OCI-LY1 (cell line): Measurements from ENCODE around the gene LMX1A.

Experiments used
- H2AFZ ChIP-seq: fragments of 200-600 bp; sonication (generic), shearing (Covaris generic); 2 replicates; pipeline ENCODE4 v1.6.0; 2014; ENCODE audit warnings: antibody characterized with exemption, mild to moderate bottlenecking, low read length
- H3F3A ChIP-seq: fragments of 200-600 bp; sonication (generic), shearing (Covaris generic); 2 replicates; pipeline ENCODE4 v1.6.0; 2014; ENCODE audit warnings: mild to moderate bottlenecking, antibody characterized with exemption, low read length, moderate library complexity; ENCODE audit not compliant: insufficient read depth
- H3K27ac ChIP-seq: fragments of 200-600 bp; sonication (generic); 2 replicates; pipeline ENCODE4 v1.5.1; 2014; ENCODE audit warnings: low read length, mixed run types, mild to moderate bottlenecking, low read depth; ENCODE audit not compliant: poor library complexity, severe bottlenecking
- H3K27me3 ChIP-seq: fragments of 200-600 bp; sonication (generic); 2 replicates; pipeline ENCODE4 v1.6.0; 2014; ENCODE audit warnings: antibody characterized with exemption, mild to moderate bottlenecking, low read length, moderate library complexity; ENCODE audit not compliant: insufficient read depth
- H3K36me3 ChIP-seq: fragments of 200-600 bp; sonication (generic); 2 replicates; pipeline ENCODE4 v1.6.1; 2014; ENCODE audit warnings: mild to moderate bottlenecking, antibody characterized with exemption, low read length, moderate library complexity, mixed read lengths; ENCODE audit not compliant: insufficient read depth
- H3K4me1 ChIP-seq: fragments of 200-600 bp; sonication (generic); 2 replicates; pipeline ENCODE4 v1.5.1; 2014; ENCODE audit warnings: mild to moderate bottlenecking, low read length, moderate library complexity; ENCODE audit not compliant: insufficient read depth, severe bottlenecking
- H3K4me2 ChIP-seq: fragments of 200-600 bp; sonication (generic), shearing (Covaris generic); 2 replicates; pipeline ENCODE4 v1.6.1; 2014; ENCODE audit warnings: low read length
- H3K4me3 ChIP-seq: fragments of 200-600 bp; sonication (generic); 2 replicates; pipeline ENCODE4 v1.5.1; 2014; ENCODE audit warnings: low read length, low read depth, mild to moderate bottlenecking, mixed read lengths; ENCODE audit not compliant: poor library complexity, severe bottlenecking
- H3K79me2 ChIP-seq: fragments of 200-600 bp; shearing (Covaris generic); 2 replicates; pipeline ENCODE4 v1.6.1; 2016; ENCODE audit warnings: mixed run types, low read length, mixed read lengths; ENCODE audit not compliant: insufficient read depth
- H3K9ac ChIP-seq: fragments of 200-600 bp; sonication (generic), shearing (Covaris generic); 2 replicates; pipeline ENCODE4 v1.6.1; 2014; ENCODE audit warnings: mild to moderate bottlenecking, low read length, mixed read lengths
- H3K9me2 ChIP-seq: fragments of 200-600 bp; sonication (generic), shearing (Covaris generic); 2 replicates; pipeline ENCODE4 v1.6.1; 2014; ENCODE audit warnings: low read depth, mild to moderate bottlenecking, low read length, mixed read lengths
- H3K9me3 ChIP-seq: fragments of 200-600 bp; shearing (Covaris generic); 2 replicates; pipeline ENCODE4 v1.6.1; 2014; ENCODE audit warnings: low read length, mixed read lengths
- H4K20me1 ChIP-seq: fragments of 200-600 bp; sonication (generic), shearing (Covaris generic); 2 replicates; pipeline ENCODE4 v1.6.0; 2016; ENCODE audit warnings: mild to moderate bottlenecking, low read length; ENCODE audit not compliant: insufficient read depth
- EZH2 ChIP-seq: fragments of 200-600 bp; sonication (generic), shearing (Covaris generic); IDR thresholded peaks from 2 replicates; pipeline ENCODE4 v1.8.0; 2017; ENCODE audit warnings: borderline replicate concordance, mixed run types, mild to moderate bottlenecking, antibody characterized with exemption, low read length, moderate library complexity, mixed read lengths
- TF ChIP-seq, protein P1 (sequence below): fragments of 200-600 bp; sonication (generic), shearing (Covaris generic); IDR thresholded peaks from 2 replicates; pipeline ENCODE4 v1.5.1; 2017; ENCODE audit warnings: mild to moderate bottlenecking, antibody characterized with exemption, low read length, moderate library complexity, mixed read lengths

The LMX1A gene

GRCh38 chr1:165327538-165327937 lies 29.0 kb downstream of the LMX1A start:
- no peaks in the 10 kb centered on the region for H4K20me1 ChIP-seq
- no peaks in the 10 kb centered on the region for H3K9me3 ChIP-seq
- H3K4me3 ChIP-seq = no peak overlapping the region
- H3K27ac ChIP-seq = no peak overlapping the region
- TF ChIP-seq, protein P1, sequence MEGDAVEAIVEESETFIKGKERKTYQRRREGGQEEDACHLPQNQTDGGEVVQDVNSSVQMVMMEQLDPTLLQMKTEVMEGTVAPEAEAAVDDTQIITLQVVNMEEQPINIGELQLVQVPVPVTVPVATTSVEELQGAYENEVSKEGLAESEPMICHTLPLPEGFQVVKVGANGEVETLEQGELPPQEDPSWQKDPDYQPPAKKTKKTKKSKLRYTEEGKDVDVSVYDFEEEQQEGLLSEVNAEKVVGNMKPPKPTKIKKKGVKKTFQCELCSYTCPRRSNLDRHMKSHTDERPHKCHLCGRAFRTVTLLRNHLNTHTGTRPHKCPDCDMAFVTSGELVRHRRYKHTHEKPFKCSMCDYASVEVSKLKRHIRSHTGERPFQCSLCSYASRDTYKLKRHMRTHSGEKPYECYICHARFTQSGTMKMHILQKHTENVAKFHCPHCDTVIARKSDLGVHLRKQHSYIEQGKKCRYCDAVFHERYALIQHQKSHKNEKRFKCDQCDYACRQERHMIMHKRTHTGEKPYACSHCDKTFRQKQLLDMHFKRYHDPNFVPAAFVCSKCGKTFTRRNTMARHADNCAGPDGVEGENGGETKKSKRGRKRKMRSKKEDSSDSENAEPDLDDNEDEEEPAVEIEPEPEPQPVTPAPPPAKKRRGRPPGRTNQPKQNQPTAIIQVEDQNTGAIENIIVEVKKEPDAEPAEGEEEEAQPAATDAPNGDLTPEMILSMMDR = no peak
- no peak for TF ChIP-seq EZH2
- H3K4me2 ChIP-seq = no peak overlapping the region
- no peaks in the 10 kb centered on the region for H3K9me2 ChIP-seq
- no peaks in the 10 kb centered on the region for H3K79me2 ChIP-seq
- H3F3A ChIP-seq = no peaks in the 10 kb centered on the region
- H3K36me3 ChIP-seq = no peaks in the 10 kb centered on the region
- no peaks in the 10 kb centered on the region for H3K4me1 ChIP-seq
- no peaks in the 10 kb centered on the region for H3K27me3 ChIP-seq
- no peak overlapping the region for H3K9ac ChIP-seq
- H2AFZ ChIP-seq = no peak overlapping the region

- Histone ChIP-seq H4K20me1 (no peaks in the 10 kb centered on the region), H3K9me3 (no peaks in the 10 kb centered on the region), H3K27ac (no peak overlapping the region), H3K79me2 (no peaks in the 10 kb centered on the region), H3F3A (no peaks in the 10 kb centered on the region), H2AFZ (no peak overlapping the region), H3K27me3 (no peaks in the 10 kb centered on the region), H3K9me2 (no peaks in the 10 kb centered on the region), H3K36me3 (no peaks in the 10 kb centered on the region), H3K4me3 (no peak overlapping the region), H3K9ac (no peak overlapping the region), H3K4me2 (no peak overlapping the region), H3K4me1 (no peaks in the 10 kb centered on the region)
- TF ChIP-seq, protein P1 = no peak
- no peak for TF ChIP-seq EZH2
Measured at GRCh38 chr1:165325460-165326203, 30.9 kb downstream of the LMX1A start.

DNA sequence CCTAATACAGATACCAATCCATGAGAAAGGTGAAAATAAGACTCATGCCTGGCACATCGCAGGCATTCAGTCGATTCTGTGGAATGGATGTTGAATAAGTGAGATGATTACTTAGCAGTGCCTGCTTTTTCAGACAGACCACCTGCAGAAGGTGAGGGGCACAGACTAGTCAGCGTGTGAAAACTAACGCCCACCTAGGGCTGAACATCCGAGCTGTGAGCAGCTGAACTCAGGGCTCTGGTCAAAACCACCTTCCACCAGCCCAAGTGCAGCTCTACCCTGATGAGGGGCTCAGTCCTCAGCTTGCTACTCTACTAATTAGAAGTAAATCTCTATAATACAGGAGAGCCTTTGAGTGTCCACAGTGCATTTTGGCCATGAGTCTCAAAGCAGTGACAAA lies 32.5 kb downstream of the LMX1A start:
- no peaks in the 10 kb centered on the region for H3K9me3 ChIP-seq
- no peak overlapping the region for H3K4me2 ChIP-seq
- TF ChIP-seq, protein P1 = no peak
- no peak for TF ChIP-seq EZH2
- no peaks in the 10 kb centered on the region for H3K36me3 ChIP-seq
- no peaks in the 10 kb centered on the region for H4K20me1 ChIP-seq
- H3K27ac ChIP-seq = no peak overlapping the region
- no peaks in the 10 kb centered on the region for H3K4me1 ChIP-seq
- no peaks in the 10 kb centered on the region for H3F3A ChIP-seq
- no peaks in the 10 kb centered on the region for H3K27me3 ChIP-seq
- no peak overlapping the region for H3K9ac ChIP-seq
- no peak overlapping the region for H2AFZ ChIP-seq
- H3K9me2 ChIP-seq = no peaks in the 10 kb centered on the region
- no peak overlapping the region for H3K4me3 ChIP-seq
- H3K79me2 ChIP-seq = no peaks in the 10 kb centered on the region
